Transverse colon (tissue), 4 donors: ENCODE data around the gene STAG1.

Experiments used
- CTCF ChIP-seq, 5 experiments: fragments of 200-600 bp in 3 of 5; fragments of 450-650 bp in 2 of 5; sonication (generic) in 3 of 5; IDR thresholded peaks; 1 replicate in 2 of 5; 2 replicates in 3 of 5; pipeline ENCODE4 v1.5.1; 2016 to 2017; ENCODE audit warnings: antibody characterized with exemption in 5 of 5, inconsistent platforms in 3 of 5, mild to moderate bottlenecking in 2 of 5, moderate library complexity in 1 of 5
- EP300 ChIP-seq: sonication (generic); formaldehyde crosslinking; IDR thresholded peaks from one replicate; pipeline ENCODE4 v1.6.1; 2017; ENCODE audit warnings: antibody characterized with exemption, low read depth
- POLR2A ChIP-seq: fragments of 450-650 bp; IDR thresholded peaks from one replicate; pipeline ENCODE4 v1.6.1; 2016; ENCODE audit warnings: antibody characterized with exemption, mild to moderate bottlenecking, moderate library complexity
- POLR2AphosphoS5 ChIP-seq, 3 donors: sonication (generic); formaldehyde crosslinking; IDR thresholded peaks; one replicate each; pipeline ENCODE4 v1.6.1; 2016; ENCODE audit warnings: antibody characterized with exemption in 3 of 3

DNA sequence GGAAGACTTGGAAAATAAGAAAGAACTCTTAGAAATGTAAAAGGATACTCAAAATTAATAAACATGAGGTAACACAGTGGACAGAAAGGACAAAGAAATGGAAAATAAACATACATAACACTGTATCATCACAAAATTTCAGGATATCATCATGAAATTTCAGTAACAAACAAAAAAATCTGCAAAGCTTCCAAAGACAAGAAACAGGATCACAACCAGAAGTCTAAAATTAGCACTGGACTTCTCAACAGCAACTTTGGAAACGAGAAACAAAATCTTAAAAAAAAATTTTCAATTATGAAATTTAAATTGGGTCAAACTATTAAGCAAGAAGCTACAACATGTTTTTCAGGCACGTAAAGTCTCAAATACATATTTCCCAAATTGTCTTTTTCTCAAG is 238.8 kb downstream of the STAG1 start:
- TF ChIP-seq CTCF (IDR thresholded peaks at IDR 0.05), result no peak
- TF ChIP-seq POLR2AphosphoS5 (IDR thresholded peaks at IDR 0.05), result no peak
- no peak for TF ChIP-seq POLR2A
- TF ChIP-seq EP300, result no peak
